Choroid plexus epithelial cell (primary cell): ENCODE results near the gene ARHGAP5.

ENCODE experiments used
- DNase-seq: peaks from one replicate; pipeline ENCODE4 v3.0.0-alpha.2; 2010; ENCODE audit warnings: low read depth
- H3K4me3 ChIP-seq: 2 replicates; pipeline ENCODE4 v1.5.1; 2011; ENCODE audit warnings: low read depth, mild to moderate bottlenecking, control low read depth, low read length, moderate library complexity
- CTCF ChIP-seq: conservative IDR thresholded peaks from 2 replicates; pipeline ENCODE4 v1.5.1; 2011; ENCODE audit warnings: low read depth, mild to moderate bottlenecking, control low read depth, inconsistent platforms, low read length, moderate library complexity

ARHGAP5 gene

GRCh38 chr14:32202491-32202997, 125.4 kb downstream of the ARHGAP5 start:
- peak; percentile 56 for DNase-seq
- TF ChIP-seq CTCF = no peak
- peak overlapping the region; percentile 72 for H3K4me3 ChIP-seq

GRCh38 chr14:32202998-32203882, 126.1 kb downstream of the ARHGAP5 start, which contains the start of gene RNU6-8:
Gene RNU6-8 (minus strand): TSS chr14:32203269.
- peak within 1 kb of the TSS; percentile 72 for H3K4me3 ChIP-seq
- TF ChIP-seq CTCF = no peak
- DNase-seq = peak; percentile 93

GRCh38 chr14:32203928-32204357, 126.8 kb downstream of the ARHGAP5 start:
- no peak for TF ChIP-seq CTCF
- peak overlapping the region; percentile 72 for H3K4me3 ChIP-seq
- peak; percentile 9 for DNase-seq

- no peak for TF ChIP-seq CTCF
- no peak overlapping the region for H3K4me3 ChIP-seq
- DNase-seq = no peak
Measured at GRCh38 chr14:32205554-32205953, 128.4 kb downstream of the ARHGAP5 start.

GRCh38 chr14:32205984-32206383, 128.9 kb downstream of the ARHGAP5 start:
- DNase-seq = no peak
- no peak for TF ChIP-seq CTCF

GRCh38 chr14:32206552-32206951, 129.4 kb downstream of the ARHGAP5 start:
- H3K4me3 ChIP-seq = no peak overlapping the region
- no peak for TF ChIP-seq CTCF
- no peak for DNase-seq

More at GRCh38 chr14:32205984-32206383, 128.9 kb downstream of the ARHGAP5 start:
- H3K4me3 ChIP-seq = no peak overlapping the region
